Measurements from ENCODE around the gene DPP10.

DPP10 gene

GRCh38 chr2:115569547-115569946 is 1127.1 kb downstream of the DPP10 start:
- no peak for DNase-seq (ENCODE audit: low spot score)

DNA sequence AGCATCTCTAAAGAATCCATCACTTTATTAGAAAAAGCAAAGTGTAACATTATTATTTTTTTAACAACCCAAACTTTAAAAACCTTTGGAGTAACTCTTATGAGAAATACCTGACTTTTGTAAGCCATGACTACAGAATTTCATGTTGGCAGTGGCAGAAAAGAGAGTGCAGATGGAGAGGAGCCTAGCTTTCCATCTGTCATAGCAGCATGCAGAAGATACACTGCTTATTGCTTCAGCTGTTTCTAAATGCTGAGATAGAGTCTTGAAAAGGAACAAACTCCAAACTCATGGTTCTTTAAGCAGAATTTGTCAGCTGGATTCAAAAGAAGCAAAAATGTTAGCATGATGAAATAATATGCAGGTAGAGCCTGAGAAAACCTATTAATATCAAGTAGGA is 1130.3 kb downstream of the DPP10 start:
- no peak for DNase-seq (ENCODE audit: low spot score)

- DNase-seq (ENCODE audit: low spot score), result no peak
Observed at GRCh38 chr2:115573756-115574155, 1131.3 kb downstream of the DPP10 start.

DNA sequence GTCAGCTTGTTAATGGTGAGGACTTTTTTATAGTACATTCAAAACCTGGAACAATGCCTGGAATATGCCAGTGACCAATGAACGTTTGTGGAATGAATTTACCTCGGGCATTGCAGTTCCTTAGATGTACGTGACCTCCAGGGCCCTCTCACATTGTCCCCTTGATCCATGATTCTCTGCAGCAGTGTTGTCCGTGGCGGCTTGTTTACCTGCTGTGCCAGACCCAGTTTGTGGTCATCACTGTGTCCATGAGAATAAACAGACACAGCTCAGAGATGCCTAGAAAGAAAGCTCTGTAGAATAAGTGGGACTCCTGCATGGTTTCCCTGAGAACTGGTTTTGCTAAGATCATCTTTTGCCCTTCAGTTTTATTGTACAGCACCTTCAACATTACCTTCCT is 1132.2 kb downstream of the DPP10 start:
- DNase-seq (ENCODE audit: low spot score), result no peak

GRCh38 chr2:115580784-115581183 is 1138.3 kb downstream of the DPP10 start:
- DNase-seq (ENCODE audit: low spot score), result no peak

- no peak for DNase-seq (ENCODE audit: low spot score)
Observed at GRCh38 chr2:115584507-115584906, 1142.1 kb downstream of the DPP10 start.

DNA sequence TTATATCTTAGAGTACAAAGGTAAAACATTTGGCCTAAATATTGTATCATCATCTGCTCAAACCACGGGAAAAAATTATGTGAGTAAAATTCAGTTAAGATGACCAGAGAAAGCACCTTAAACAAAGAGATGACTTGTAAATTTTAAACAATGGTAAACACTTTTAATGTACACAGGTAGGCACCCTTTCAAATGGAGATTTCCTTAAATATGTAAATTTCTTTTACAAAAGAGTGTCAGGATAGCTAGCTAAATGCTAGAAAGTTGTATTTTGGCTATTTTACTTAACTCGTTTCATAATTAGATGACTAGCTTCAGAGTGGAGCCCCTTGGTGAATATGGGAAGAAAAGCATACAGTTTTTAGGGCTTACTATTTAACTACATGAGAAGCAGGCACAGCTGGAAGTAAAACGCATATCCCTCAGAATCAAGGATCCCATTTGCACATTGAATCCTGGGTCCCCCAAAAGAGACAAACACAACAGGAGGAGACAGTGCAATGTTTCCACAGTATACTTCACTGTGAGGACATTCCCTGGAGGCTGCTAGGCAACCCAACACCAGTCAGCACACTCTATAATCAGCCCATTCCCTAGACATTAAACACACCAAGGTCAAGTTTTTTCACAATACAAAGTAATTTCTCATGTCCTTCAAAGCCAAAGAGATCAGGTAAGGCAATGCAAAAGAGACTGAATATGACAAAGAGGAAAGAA is 1154.4 kb downstream of the DPP10 start:
- DNase-seq (ENCODE audit: low spot score), result no peak

- DNase-seq (ENCODE audit: low spot score), result no peak
Observed at GRCh38 chr2:115603285-115603684, 1160.8 kb downstream of the DPP10 start.

DNA sequence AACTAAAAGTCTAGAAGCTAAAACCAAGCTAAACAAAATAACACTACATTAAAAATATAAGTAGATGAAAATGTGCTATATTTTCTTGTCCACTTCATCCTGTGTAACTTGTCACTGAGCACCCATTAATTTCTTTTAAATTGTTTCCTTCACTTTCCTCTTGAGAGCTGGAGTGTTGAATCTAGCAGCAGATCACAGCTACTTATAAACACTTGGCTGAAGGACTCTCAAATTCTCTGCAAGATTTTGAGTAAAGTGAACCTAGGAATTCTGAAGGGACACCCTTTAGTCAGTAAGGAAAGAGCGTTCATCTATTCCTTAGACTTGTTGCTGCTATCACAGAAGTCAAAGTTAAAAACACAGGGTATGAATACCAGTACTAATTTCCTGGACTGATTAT is 1163.9 kb downstream of the DPP10 start:
- no peak for DNase-seq (ENCODE audit: low spot score)

DNA sequence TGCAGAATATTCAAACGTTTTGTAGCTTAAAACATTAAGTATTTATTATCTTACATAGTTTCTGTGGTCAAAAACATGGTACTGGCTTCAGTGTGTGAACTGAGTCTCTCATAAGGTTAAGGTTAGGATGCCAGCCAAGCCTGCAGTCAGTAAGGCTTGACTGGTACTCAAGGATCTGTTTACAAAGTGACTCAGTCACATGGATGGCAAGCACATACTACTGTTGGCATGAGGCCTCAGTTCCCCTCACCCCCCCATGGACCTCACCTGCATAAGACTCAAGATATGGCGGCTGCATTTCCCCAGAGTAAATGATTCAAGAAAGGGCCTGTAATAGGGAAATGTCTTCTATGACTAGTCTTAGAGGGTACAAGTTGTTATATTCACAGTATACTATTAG is 1167.5 kb downstream of the DPP10 start:
- no peak for DNase-seq (ENCODE audit: low spot score)

DNA sequence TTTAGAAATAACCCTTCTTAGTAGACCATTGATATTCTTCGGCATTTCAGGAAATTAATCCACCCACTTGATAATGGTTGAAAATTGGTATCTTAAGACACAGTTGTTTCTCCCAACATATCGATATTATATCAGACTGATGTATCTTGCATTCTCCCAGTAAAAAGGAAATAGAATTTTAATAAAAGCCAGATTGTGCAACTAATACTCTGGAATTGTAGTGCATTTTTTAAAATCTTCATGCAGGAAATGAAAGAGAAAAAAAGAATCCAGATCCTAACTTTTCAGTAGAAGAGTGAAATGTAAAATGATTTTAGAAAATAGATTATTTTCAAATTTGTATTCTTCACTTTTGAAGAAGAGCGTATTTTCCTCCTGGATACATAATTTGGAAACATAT is 1168.4 kb downstream of the DPP10 start:
- DNase-seq (ENCODE audit: low spot score), result no peak

- DNase-seq (ENCODE audit: low spot score), result no peak
Observed at GRCh38 chr2:115624332-115624731, 1181.9 kb downstream of the DPP10 start.

GRCh38 chr2:115634578-115634977 is 1192.1 kb downstream of the DPP10 start:
- DNase-seq (ENCODE audit: low spot score), result no peak

GRCh38 chr2:115635430-115635829 is 1193.0 kb downstream of the DPP10 start:
- DNase-seq (ENCODE audit: low spot score), result no peak

GRCh38 chr2:115649731-115650130 is 1207.3 kb downstream of the DPP10 start:
- DNase-seq (ENCODE audit: low spot score), result no peak

DNA sequence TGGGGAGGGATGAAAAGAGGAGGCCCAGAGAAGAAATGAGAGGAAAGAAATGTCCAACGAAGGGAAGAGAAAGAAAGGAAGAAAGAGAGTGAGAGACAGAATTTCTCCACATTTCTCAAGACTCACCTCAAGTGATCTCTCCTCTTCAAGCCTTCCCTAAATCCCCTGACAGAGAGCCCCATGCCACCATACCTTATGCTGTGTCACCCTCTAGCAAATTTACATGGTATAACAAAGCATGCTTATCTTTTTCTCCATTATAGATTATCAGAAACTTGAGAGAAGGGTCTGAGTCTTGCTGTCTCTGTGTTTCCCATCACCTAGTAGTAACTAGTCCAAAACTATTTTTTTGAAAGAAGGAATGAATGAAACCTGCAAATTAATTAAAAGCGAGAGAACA is 1208.4 kb downstream of the DPP10 start:
- no peak for DNase-seq (ENCODE audit: low spot score)

DNA sequence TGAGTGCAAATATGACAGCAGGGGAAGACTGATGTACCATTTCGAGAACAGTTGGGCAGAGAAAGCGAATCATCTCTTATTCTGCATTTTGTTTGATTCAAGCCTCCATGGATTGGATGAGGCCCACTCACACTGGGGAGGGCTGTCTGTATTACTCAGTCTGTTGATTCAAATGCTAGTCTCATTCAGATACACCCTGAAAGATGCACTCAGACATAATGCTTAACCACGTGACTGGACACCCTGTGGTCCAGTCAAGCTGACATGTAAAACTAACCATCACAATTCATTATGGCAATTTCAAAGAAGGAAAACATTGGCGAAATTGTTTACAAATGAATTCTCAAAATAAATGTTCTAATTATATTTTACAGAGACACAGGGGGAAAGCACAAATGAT is 1210.2 kb downstream of the DPP10 start:
- no peak for DNase-seq (ENCODE audit: low spot score)

DNA sequence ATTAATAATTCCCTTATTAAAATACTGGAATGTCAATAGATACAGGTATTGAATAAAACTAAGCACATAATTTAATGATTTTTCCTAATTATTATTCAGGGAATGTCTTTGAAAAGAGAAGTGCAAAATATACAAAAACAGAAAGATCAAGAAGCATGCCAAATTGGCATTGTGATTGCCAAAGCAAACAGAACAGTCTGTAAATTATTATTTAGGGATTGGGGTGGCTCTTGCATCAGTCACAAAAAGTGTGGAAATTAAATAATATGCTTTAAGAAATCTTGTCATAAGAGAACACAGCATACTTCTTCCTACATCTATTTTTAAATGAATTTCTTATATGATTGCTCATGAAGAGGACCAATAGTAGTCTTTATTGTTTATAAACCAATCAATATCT is 1211.9 kb downstream of the DPP10 start:
- DNase-seq (ENCODE audit: low spot score), result no peak

DNA sequence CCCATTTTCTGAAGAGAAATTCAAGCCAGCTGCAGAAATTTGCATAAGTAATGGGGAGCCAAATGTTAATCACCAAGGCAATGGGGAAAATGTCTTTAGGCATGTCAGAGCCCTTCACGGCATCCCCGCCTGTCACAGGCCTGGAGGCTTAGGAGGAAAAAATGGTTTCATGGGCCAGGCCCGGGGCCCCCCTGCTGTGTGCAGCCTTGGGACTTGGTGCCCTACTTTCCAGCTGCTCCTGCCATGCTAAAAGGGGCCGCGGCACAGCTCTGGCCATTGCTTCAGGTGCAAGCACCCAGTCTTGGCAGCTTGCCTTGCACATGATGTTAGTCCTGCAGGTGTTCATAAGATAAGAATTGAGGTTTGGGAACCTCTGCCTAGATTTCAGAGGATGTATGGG is 1235.7 kb downstream of the DPP10 start:
- no peak for DNase-seq (ENCODE audit: low spot score)

GRCh38 chr2:115684345-115684744 is 1241.9 kb downstream of the DPP10 start:
- DNase-seq (ENCODE audit: low spot score), result no peak

DNA sequence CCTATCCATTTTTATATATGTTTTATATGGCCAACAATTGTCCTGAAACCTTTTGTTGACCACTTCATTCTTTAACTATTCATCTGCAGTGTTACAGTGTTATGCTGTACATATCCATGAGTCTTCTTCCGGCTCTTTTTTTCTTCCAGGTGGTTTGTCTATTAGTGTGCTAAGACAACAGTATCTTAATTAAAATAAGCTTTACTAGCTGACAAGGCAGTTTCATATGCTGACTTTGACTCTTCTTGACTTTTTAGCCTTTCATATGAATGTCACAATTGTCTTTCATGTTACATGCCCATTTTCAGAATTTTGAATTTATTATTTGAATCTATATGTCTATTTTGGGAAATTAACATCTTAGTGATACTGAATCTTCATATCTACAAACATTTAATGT is 1249.0 kb downstream of the DPP10 start:
- DNase-seq (ENCODE audit: low spot score), result no peak

GRCh38 chr2:115694651-115695050 is 1252.2 kb downstream of the DPP10 start:
- no peak for DNase-seq (ENCODE audit: low spot score)

DNA sequence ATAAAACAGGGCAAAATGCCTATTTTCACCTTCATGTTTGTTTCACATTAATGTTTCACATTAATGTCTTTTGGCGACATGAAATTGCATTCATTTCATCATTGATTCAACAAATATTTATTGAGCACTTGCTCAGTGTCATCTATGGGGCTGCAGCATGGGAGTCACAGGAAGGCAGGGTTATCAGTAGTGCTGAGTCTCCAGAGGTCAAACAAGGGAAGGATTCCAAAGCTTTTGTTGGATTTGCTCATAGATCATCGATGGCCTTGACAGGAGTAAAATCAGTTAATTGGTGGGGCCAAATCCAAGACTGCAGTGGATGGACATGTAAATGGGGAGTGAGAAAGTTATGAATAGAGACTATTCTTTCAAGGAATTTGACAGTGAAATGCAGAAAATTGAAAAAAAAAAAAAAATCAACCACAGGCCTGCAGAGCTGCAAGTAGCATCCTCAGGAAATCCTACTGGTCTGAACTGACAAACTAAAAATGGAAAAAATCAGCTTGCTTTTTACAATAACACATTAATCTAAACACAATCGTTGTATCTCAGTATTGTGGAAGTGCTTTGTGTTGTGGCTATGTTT is 1290.8 kb downstream of the DPP10 start:
- no peak for DNase-seq (ENCODE audit: low spot score)

- no peak for DNase-seq (ENCODE audit: low spot score)
Observed at GRCh38 chr2:115738111-115738510, 1295.7 kb downstream of the DPP10 start.

Measured in GM03348 (cell line).